ENCODE measurements around the gene TMEM185B. TPM values are rescaled to one million over a fixed set of nuclear protein-coding genes. Genes with fewer than 3 reads are reported as not detected.

Gene TMEM185B
- total and polyA plus RNA-seq, 2 donors (not counting 3 experiments of a cell fraction or from before 2014, with no cell fraction given) = 29.9 to 31.8 TPM

DNA sequence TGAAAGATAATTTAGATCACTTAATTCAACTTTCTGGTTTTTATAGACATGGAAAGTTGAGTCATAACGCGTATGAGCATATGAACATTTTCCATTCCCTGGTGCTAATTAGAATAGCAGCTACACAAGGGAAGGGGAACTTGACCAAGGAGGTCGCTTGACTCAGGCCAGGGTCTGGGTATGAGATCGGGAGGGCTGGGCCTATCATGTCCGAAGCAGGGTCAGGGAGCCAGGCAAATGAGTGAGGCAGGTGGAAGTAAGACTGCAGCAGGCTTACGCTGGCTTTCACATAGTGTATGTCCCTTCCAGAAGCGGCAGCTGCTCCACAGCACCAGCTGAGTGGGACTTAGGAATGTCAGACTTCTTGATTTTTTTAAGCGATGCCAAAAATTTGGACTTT lies 44.1 kb upstream of the TMEM185B start:
- ChIA-PET CTCF (interaction anchor here (0.8 kb wide), 1 partner anchor 46 kb away, joined by 3 read pairs; no protein-coding TSS in a partner anchor), POLR2A (no interaction called here)
- FAIRE-seq = no peak
- Histone ChIP-seq H3K79me2 (ENCODE audit: control insufficient read depth, insufficient read depth, low read length) (peaks cover 84% of the 10 kb centered on the region), H3K36me3 (ENCODE audit: control insufficient read depth in 2 of 2, extremely low read depth in 1 of 2, insufficient read depth in 2 of 2, low read length in 2 of 2) (no peaks in the 10 kb centered on the region), H2AFZ (ENCODE audit: low read depth, low read length) (no peak overlapping the region), H3K4me2 (ENCODE audit: insufficient read depth, low read length) (no peak overlapping the region), H3K27ac (ENCODE audit: insufficient read depth, low read depth, low read length) (no peak overlapping the region), H3K9ac (replicated peaks; ENCODE audit: extremely low read depth, insufficient read depth, low read length) (no peak overlapping the region), H4K20me1 (replicated peaks; ENCODE audit: control insufficient read depth, extremely low read depth, insufficient read depth, low read length) (peaks cover 4% of the 10 kb centered on the region), H3K4me3 (replicated peaks in 1 of 3; ENCODE audit: insufficient read depth in 1 of 3, low read depth in 1 of 3, low read length in 3 of 3) (no peak overlapping the region), H3K4me1 (ENCODE audit: control insufficient read depth, extremely low read depth, insufficient read depth, low read length) (peaks cover 39% of the 10 kb centered on the region), H3K9me3 (replicated peaks; ENCODE audit: control insufficient read depth, insufficient read depth, low read length) (no peaks in the 10 kb centered on the region), H3K9me1 (replicated peaks; ENCODE audit: control insufficient read depth, extremely low read depth, insufficient read depth, low read length) (no peaks in the 10 kb centered on the region), H3K27me3 (ENCODE audit: control insufficient read depth in 2 of 2, insufficient read depth in 2 of 2, low read length in 2 of 2) (no peaks in the 10 kb centered on the region)
- intact Hi-C loops (cut with micrococcal nuclease) = loop anchor here (5.0 kb wide), 1 partner anchor 45 kb away; the partner anchor contains the start of gene TMEM185B
- peak; percentile 52 for DNase-seq (ENCODE audit: low read depth, low spot score)
- dilution Hi-C loops (cut with MboI; ENCODE audit: extremely low pct_ligation_motif_present, low sequenced_read_pairs) = no loop called here
- BruUV-seq (replicated peaks) = no TSS peak
- TF ChIP-seq GATA2 (IDR thresholded peaks at IDR 0.05; ENCODE audit: insufficient read depth, insufficient read length, low read depth, low read length) = no peak
- TF ChIP-seq, protein P1, sequence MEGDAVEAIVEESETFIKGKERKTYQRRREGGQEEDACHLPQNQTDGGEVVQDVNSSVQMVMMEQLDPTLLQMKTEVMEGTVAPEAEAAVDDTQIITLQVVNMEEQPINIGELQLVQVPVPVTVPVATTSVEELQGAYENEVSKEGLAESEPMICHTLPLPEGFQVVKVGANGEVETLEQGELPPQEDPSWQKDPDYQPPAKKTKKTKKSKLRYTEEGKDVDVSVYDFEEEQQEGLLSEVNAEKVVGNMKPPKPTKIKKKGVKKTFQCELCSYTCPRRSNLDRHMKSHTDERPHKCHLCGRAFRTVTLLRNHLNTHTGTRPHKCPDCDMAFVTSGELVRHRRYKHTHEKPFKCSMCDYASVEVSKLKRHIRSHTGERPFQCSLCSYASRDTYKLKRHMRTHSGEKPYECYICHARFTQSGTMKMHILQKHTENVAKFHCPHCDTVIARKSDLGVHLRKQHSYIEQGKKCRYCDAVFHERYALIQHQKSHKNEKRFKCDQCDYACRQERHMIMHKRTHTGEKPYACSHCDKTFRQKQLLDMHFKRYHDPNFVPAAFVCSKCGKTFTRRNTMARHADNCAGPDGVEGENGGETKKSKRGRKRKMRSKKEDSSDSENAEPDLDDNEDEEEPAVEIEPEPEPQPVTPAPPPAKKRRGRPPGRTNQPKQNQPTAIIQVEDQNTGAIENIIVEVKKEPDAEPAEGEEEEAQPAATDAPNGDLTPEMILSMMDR (IDR thresholded peaks at IDR 0.05; ENCODE audit: extremely low read depth in 1 of 2, insufficient read depth in 1 of 2, low read depth in 1 of 2, low read length in 2 of 2) = no peak

GRCh38 chr2:120265006-120265405 lies 41.8 kb upstream of the TMEM185B start:
- Histone ChIP-seq H4K20me1 (replicated peaks; ENCODE audit: control insufficient read depth, extremely low read depth, insufficient read depth, low read length) (no peaks in the 10 kb centered on the region), H3K4me1 (ENCODE audit: control insufficient read depth, extremely low read depth, insufficient read depth, low read length) (peaks cover 52% of the 10 kb centered on the region), H3K27me3 (ENCODE audit: control insufficient read depth in 2 of 2, insufficient read depth in 2 of 2, low read length in 2 of 2) (no peaks in the 10 kb centered on the region), H3K9me1 (replicated peaks; ENCODE audit: control insufficient read depth, extremely low read depth, insufficient read depth, low read length) (no peaks in the 10 kb centered on the region), H3K36me3 (ENCODE audit: control insufficient read depth in 2 of 2, extremely low read depth in 1 of 2, insufficient read depth in 2 of 2, low read length in 2 of 2) (no peaks in the 10 kb centered on the region), H3K9me3 (replicated peaks; ENCODE audit: control insufficient read depth, insufficient read depth, low read length) (no peaks in the 10 kb centered on the region), H3K27ac (ENCODE audit: insufficient read depth, low read depth, low read length) (peak overlapping the region; percentile 15), H3K4me2 (ENCODE audit: insufficient read depth, low read length) (peak overlapping the region; percentile 26), H3K9ac (replicated peaks; ENCODE audit: extremely low read depth, insufficient read depth, low read length) (no peak overlapping the region), H2AFZ (ENCODE audit: low read depth, low read length) (no peak overlapping the region), H3K79me2 (ENCODE audit: control insufficient read depth, insufficient read depth, low read length) (peaks cover 84% of the 10 kb centered on the region), H3K4me3 (replicated peaks in 1 of 3; ENCODE audit: insufficient read depth in 1 of 3, low read depth in 1 of 3, low read length in 3 of 3) (no peak overlapping the region)
- dilution Hi-C loops (cut with MboI; ENCODE audit: extremely low pct_ligation_motif_present, low sequenced_read_pairs) = no loop called here
- TF ChIP-seq EZH2 (IDR thresholded peaks at IDR 0.05; ENCODE audit: borderline replicate concordance, low read depth, low read length, severe bottlenecking) (no peak), FOS (IDR thresholded peaks at IDR 0.05; ENCODE audit: borderline replicate concordance, insufficient read depth, low read length) (no peak)
- TF ChIP-seq, protein P1 (IDR thresholded peaks at IDR 0.05; ENCODE audit: extremely low read depth in 1 of 2, insufficient read depth in 1 of 2, low read depth in 1 of 2, low read length in 2 of 2) = no peak
- CTCF ChIA-PET = interaction anchor here (1.1 to 2.2 kb wide), 4 partner anchors 13 to 48 kb away, joined by 3 to 5 read pairs (median 4); partner anchors contain the start of gene RALB
- no peak for FAIRE-seq
- peak; percentile 45 for DNase-seq (ENCODE audit: low read depth, low spot score)
- intact Hi-C loops (cut with micrococcal nuclease) = loop anchor here (1.0 to 5.0 kb wide), 2 partner anchors 8 to 43 kb away; partner anchors contain the start of gene TMEM185B
- POLR2A ChIA-PET = no interaction called here
- no TSS peak for BruUV-seq (replicated peaks)
